DMS53 treated with DMSO at 0.1 percent for 48 hours (cell line): ENCODE results near the gene TTC14.
"Not testable (repeated sequence)": the region's sequence is repeated elsewhere in the genome, so short reads cannot be mapped to it uniquely, and the experiment has no call there.

Source experiments
- DNase-seq: peaks from one replicate; lab custom pipeline; 2025; ENCODE audit not compliant: unreplicated experiment; lab: John Stamatoyannopoulos, UW

Gene TTC14

DNA sequence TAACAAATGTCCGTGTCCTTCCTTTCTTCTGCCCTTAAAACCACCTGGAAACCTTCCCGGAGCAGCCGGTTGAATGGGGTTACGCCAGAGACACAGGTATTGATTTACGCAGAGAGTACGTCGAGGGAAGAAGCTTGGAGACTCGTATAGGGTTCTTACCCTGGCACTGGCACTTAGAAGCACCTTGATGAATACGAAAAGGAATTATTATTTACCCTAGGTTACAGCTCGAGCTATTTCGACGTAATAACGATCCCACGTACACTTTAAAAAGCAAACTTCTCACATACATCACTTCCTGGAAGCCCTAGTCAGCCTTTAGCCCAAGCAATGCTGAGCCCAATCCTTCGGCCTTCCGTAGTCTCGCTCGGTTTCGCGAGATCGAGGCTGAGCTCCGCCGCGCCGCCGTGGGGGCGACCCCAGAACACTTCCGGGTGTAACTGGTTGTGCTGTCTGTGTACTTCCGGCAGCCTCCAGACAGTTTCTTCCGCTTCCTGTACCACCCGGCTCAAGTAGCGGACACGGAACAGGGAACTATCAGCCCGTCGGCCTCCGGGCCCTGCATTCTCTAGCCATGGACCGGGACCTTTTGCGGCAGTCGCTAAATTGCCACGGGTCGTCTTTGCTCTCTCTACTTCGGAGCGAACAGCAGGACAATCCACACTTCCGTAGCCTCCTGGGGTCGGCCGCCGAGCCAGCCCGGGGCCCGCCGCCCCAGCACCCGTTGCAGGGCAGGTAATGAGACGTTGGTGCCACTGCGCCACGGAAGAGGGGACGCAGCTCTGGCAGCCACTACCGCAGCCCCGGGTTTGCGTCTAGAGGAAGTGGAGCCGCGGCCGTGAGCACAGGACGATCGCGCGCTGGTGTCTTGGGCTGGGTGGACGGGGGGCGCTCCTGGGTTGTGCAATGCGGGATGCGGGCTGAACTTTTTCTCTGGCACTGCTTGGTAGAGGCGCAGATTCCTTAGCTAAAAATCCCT is at the start of gene TTC14:
Gene TTC14, plus strand, starts transcription at position 476 of the 979 bp plus-strand sequence. Its CDS starts 99 bp downstream, at position 575.
- peak; percentile 80 for DNase-seq

DNA sequence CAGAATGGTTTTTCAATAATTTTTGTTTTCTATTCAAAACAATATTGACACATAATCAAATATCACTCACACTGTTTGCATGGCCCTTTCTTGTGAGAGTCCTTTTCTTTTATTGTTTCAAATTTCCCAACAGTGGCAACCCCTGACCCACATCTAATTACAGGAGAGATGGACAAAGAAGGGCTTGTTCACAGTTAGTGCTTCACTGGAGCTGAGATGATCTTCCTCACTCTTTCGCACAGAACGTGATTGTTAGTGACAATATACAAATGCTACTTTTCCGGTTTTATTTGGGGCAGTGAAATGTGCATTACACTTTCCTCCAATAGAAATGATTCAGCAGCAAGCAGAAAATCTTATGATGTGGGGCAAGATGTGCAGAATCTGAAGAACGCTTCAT is 38.6 kb upstream of the TTC14 start:
- no peak for DNase-seq

GRCh38 chr3:180564676-180565075 is 37.3 kb upstream of the TTC14 start:
- no peak for DNase-seq

GRCh38 chr3:180570238-180570637 is 31.7 kb upstream of the TTC14 start:
- DNase-seq: no peak

GRCh38 chr3:180571831-180572598 is 29.9 kb upstream of the TTC14 start:
- no peak for DNase-seq

GRCh38 chr3:180575571-180575970 is 26.4 kb upstream of the TTC14 start:
- no peak for DNase-seq

GRCh38 chr3:180580934-180581333 is 21.0 kb upstream of the TTC14 start:
- no peak for DNase-seq

- DNase-seq: no peak
These were observed 11.6 kb upstream of the TTC14 start for GRCh38 chr3:180590396-180590795.

- not testable (repeated sequence) for DNase-seq
These were observed 8.3 kb upstream of the TTC14 start for GRCh38 chr3:180593631-180594030.

GRCh38 chr3:180594631-180595558 is 7.1 kb upstream of the TTC14 start:
- DNase-seq: peak; percentile 17

DNA sequence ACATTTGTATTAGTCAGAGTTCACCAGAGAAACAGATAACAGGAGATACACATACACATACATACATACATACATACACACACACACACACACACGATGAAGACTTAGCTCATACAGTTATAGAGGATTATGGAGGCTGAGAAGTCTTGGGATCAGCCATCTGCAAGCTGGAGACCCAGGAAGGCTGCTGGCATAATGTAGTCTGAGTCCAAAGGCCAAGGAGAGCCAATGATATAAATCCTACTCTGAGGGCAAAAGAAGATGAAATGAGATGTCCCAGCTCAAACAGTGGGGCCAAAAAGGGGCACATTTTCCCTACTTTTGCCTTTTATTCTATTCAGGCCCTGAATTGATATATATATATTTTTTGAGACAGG is 6.4 kb upstream of the TTC14 start:
- no peak for DNase-seq

DNA sequence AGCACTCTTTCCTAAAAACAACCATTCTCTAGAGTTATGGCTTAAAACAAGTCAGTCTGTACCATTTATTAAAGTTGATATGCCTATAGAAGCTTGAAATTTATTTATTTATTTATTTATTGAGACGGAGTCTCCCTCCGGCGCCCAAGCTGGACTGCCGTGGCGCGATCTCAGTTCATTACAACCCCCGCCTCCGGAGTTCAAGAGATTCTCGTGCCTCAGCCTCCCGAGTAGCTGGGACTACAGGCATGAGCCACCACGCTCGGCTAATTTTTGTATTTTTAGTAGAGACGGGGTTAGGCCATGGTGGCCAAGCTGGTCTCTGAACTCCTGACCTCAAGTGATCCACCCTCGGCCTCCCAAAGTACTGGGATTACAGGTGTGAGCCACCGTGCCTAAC is 1.5 kb upstream of the TTC14 start:
- no peak for DNase-seq

DNA sequence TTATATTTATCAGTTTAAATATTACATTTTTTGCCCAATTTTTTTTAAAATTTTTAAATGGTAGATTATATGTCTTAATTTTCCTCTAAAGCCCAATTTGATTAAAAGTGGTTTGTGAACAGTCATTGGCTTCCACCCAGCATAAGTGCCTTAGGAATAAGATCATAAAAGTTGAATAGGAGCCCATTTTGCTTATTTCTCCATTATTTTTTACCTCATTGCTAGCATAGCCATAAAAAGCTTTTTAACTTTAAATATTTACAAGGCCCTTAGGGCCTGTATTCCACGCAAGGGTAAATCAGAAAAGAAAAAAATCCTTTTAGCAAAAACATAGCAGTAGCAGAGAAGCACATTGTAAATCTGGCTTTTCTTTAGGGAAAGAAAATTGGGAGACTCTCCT is 9.0 kb downstream of the TTC14 start:
- no peak for DNase-seq

- DNase-seq: no peak
These were observed 10.4 kb downstream of the TTC14 start for GRCh38 chr3:180612364-180612763.

DNA sequence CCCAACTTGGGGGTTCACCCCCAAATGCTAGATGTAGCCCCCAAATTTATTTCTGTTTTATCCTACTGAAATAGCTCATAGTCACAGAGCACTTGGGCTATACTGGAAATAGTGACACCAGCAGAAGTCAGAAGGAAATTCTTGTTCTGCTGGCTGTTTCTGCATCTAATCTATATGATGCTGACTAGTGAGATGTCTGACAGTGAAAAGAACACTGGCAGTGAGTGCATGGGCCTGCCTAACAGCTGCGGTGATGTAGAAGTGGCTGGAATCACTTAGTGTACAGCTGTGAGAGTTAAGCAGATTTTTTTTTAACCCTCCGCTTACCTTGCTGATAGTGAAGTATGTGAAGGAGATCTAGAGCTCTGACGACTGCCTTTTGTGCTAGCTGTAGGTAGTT is 14.0 kb downstream of the TTC14 start:
- DNase-seq: no peak

GRCh38 chr3:180617049-180617448 is 15.1 kb downstream of the TTC14 start:
- no peak for DNase-seq

- DNase-seq: not testable (repeated sequence)
These were observed 16.6 kb downstream of the TTC14 start for GRCh38 chr3:180618563-180618962.

GRCh38 chr3:180619723-180620122 is 17.8 kb downstream of the TTC14 start:
- no peak for DNase-seq

- no peak for DNase-seq
These were observed 22.8 kb downstream of the TTC14 start for GRCh38 chr3:180624714-180625113.

- no peak for DNase-seq
These were observed 24.9 kb downstream of the TTC14 start for GRCh38 chr3:180626844-180627243.

- DNase-seq: no peak
These were observed 28.4 kb downstream of the TTC14 start for GRCh38 chr3:180630371-180630770.
